Transverse colon (tissue), 3 donors: ENCODE results near the gene PPP1R14C.

Experiments used
- CTCF ChIP-seq, 5 experiments: fragments of 200-600 bp in 3 of 5; fragments of 450-650 bp in 2 of 5; sonication (generic) in 3 of 5; IDR thresholded peaks; 1 replicate in 2 of 5; 2 replicates in 3 of 5; pipeline ENCODE4 v1.5.1; 2016 to 2017; ENCODE audit warnings: antibody characterized with exemption in 5 of 5, inconsistent platforms in 3 of 5, mild to moderate bottlenecking in 2 of 5, moderate library complexity in 1 of 5
- POLR2A ChIP-seq: fragments of 450-650 bp; IDR thresholded peaks from one replicate; pipeline ENCODE4 v1.6.1; 2016; ENCODE audit warnings: antibody characterized with exemption, mild to moderate bottlenecking, moderate library complexity

- TF ChIP-seq CTCF (IDR thresholded peaks at IDR 0.05) (no peak), POLR2A (no peak)
These were observed 6.3 kb downstream of the PPP1R14C start for GRCh38 chr6:150149146-150149545.
